ENCODE measurements around the gene TMEM30A. TPM values are rescaled to one million over a fixed set of nuclear protein-coding genes. Genes with fewer than 3 reads are reported as not detected.
A peak's percentile ranks its signal among the peaks of the same experiment; 100 is the strongest.

TMEM30A gene
- total RNA-seq, 1 experiment from 2014 or later = 65.2 TPM

- peak within 1 kb of the TSS; percentile 97 for H3K4me2 ChIP-seq (ENCODE audit: insufficient read depth, insufficient read length, low read length)
- peak within 1 kb of the TSS in 1 of 3 experiments; percentile 33; a peak in 1 of 7 replicates for H3K27ac Mint-ChIP-seq
- peak within 1 kb of the TSS; percentile 32 for H2AFZ ChIP-seq (ENCODE audit: low read length)
- H3K18ac ChIP-seq (ENCODE audit: insufficient read length, low read depth, low read length) = no peak within 1 kb of the TSS
- peak within 1 kb of the TSS; percentile 29 for H3K9ac ChIP-seq (ENCODE audit: extremely low read depth, insufficient read length, low read length)
- H2AK5ac ChIP-seq (ENCODE audit: insufficient read length, low read length) = no peak within 1 kb of the TSS
- H3K14ac ChIP-seq (ENCODE audit: insufficient read depth, low read length) = no peak within 1 kb of the TSS; the same call in 1 of the 2 replicates
- H3K79me2 ChIP-seq (ENCODE audit: insufficient read depth, low read length) = no peaks in the 10 kb centered on the region
- peaks cover 47% of the 10 kb centered on the region for H3K23me2 ChIP-seq (ENCODE audit: insufficient read length, low read depth, low read length, poor library complexity, severe bottlenecking)
- H3K56ac ChIP-seq (ENCODE audit: insufficient read length, low read depth, low read length) = no peak within 1 kb of the TSS
- TF ChIP-seq, protein P1, sequence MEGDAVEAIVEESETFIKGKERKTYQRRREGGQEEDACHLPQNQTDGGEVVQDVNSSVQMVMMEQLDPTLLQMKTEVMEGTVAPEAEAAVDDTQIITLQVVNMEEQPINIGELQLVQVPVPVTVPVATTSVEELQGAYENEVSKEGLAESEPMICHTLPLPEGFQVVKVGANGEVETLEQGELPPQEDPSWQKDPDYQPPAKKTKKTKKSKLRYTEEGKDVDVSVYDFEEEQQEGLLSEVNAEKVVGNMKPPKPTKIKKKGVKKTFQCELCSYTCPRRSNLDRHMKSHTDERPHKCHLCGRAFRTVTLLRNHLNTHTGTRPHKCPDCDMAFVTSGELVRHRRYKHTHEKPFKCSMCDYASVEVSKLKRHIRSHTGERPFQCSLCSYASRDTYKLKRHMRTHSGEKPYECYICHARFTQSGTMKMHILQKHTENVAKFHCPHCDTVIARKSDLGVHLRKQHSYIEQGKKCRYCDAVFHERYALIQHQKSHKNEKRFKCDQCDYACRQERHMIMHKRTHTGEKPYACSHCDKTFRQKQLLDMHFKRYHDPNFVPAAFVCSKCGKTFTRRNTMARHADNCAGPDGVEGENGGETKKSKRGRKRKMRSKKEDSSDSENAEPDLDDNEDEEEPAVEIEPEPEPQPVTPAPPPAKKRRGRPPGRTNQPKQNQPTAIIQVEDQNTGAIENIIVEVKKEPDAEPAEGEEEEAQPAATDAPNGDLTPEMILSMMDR (conservative IDR thresholded peaks at IDR 0.05) = no peak
- no peaks in the 10 kb centered on the region; a peak in 2 of 5 replicates for H3K9me3 Mint-ChIP-seq
- H4K20me1 ChIP-seq (ENCODE audit: control insufficient read depth, insufficient read depth, insufficient read length) = no peaks in the 10 kb centered on the region
- H2BK12ac ChIP-seq (ENCODE audit: insufficient read length, low read depth, low read length) = no peak within 1 kb of the TSS
- H2BK5ac ChIP-seq (ENCODE audit: insufficient read length, low read length) = no peak within 1 kb of the TSS
- H4K8ac ChIP-seq (replicated peaks; ENCODE audit: insufficient read length, low read depth, low read length) = no peak within 1 kb of the TSS
- H2BK20ac ChIP-seq (ENCODE audit: low read depth, low read length, poor library complexity, severe bottlenecking) = no peak within 1 kb of the TSS
- no peak within 1 kb of the TSS for H4K91ac ChIP-seq (ENCODE audit: insufficient read length, low read depth, low read length)
- no peaks in the 10 kb centered on the region for H3K4me1 ChIP-seq (ENCODE audit: insufficient read depth, low read length)
- no peak within 1 kb of the TSS for H2BK15ac ChIP-seq (ENCODE audit: low read depth, low read length)
- peak within 1 kb of the TSS; percentile 77 to 92 for H3K4me3 Mint-ChIP-seq
- no peak within 1 kb of the TSS for H4K5ac ChIP-seq (ENCODE audit: insufficient read length, low read depth, low read length)
- no peak within 1 kb of the TSS for H3K27ac ChIP-seq (ENCODE audit: insufficient read length, low read depth, low read length)
- H3K4ac ChIP-seq (ENCODE audit: low read depth, low read length) = no peak within 1 kb of the TSS
- H3K23ac ChIP-seq (ENCODE audit: insufficient read length, low read depth, low read length) = no peak within 1 kb of the TSS
- no peaks in the 10 kb centered on the region for H3K79me1 ChIP-seq (ENCODE audit: insufficient read depth, low read depth, low read length, poor library complexity, severe bottlenecking)
- no peaks in the 10 kb centered on the region; a peak in 1 of 7 replicates for H3K36me3 Mint-ChIP-seq (ENCODE audit: insufficient read depth in 1 of 3, low read depth in 3 of 3)
- H3K27me3 Mint-ChIP-seq (ENCODE audit: low read depth) = peaks cover 97% of the 10 kb centered on the region
- peak; percentile 78 for DNase-seq
- no peak within 1 kb of the TSS for H3T11ph ChIP-seq (ENCODE audit: low read length)
- no CpG with 5 or more reads among the region's 64 CpGs for WGBS (ENCODE audit: extremely low coverage, insufficient read length, low lambda C conversion rate)
- peaks cover 58% of the 10 kb centered on the region for H3K27me3 ChIP-seq (ENCODE audit: insufficient read depth, low read length)
- peaks cover 55 to 62% of the 10 kb centered on the region in 2 experiments for H3K4me1 Mint-ChIP-seq
- H2BK120ac ChIP-seq (ENCODE audit: low read depth, low read length, poor library complexity, severe bottlenecking) = no peak within 1 kb of the TSS
- no peaks in the 10 kb centered on the region for H3K9me3 ChIP-seq (ENCODE audit: control insufficient read depth, low read depth, low read length)
These were observed 78.6 kb downstream of the TMEM30A start, which contains the start of gene COL12A1 for GRCh38 chr6:75205776-75206575. Gene COL12A1, minus strand, starts transcription at chr6:75206053. Its CDS starts 3,261 bp downstream, at chr6:75202792.
